ENCODE data around the gene SYT11.
"Not testable (repeated sequence)": the region's sequence is repeated elsewhere in the genome, so short reads cannot be mapped to it uniquely, and the experiment has no call there.

Gene SYT11

DNA sequence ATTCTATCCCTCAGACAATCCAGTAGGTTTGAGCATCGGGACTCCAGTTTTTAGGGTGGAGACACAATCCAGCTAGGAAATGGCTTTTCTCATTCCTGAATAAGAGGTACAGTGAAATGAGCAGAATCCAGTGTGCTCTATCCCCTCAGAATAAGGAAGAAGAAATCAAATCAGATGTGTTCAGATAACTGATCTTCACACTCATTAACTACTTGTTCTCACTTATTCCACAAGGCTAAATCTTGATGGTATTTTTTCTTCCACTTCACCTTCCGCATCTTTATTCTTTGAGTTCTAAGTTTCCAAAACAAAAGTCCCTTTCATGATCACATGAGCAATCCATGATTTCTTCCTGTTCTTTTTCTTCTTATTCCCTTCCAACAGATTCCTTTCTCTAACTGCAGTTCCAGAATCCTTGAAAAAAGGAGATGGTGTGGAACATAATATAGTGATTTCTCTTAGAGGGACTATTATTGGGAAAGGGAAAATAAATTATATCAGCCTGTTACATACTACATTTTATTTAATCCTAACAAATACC lies 1.7 kb downstream of the SYT11 start:
- DNase-seq (ENCODE audit: low read depth) = no peak

DNA sequence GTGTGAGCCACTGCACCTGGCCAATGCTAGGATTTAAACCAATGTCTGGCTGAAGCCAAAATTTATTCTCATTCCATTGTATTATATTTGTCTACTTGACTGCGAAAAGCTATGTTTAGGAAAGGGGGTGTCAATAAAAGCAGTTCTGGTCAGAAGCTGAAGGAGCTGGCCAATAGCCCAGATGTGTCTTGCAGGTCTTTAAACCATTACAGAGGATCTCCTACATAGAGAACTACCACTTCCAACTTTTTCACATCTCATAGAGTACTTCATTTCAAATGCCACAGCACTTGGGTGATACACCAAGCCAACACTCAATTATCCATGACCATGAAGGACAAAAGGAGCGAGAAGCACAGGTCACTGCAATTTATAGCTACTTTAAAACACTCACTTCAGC lies 2.5 kb downstream of the SYT11 start:
- DNase-seq (ENCODE audit: low read depth) = no peak

DNA sequence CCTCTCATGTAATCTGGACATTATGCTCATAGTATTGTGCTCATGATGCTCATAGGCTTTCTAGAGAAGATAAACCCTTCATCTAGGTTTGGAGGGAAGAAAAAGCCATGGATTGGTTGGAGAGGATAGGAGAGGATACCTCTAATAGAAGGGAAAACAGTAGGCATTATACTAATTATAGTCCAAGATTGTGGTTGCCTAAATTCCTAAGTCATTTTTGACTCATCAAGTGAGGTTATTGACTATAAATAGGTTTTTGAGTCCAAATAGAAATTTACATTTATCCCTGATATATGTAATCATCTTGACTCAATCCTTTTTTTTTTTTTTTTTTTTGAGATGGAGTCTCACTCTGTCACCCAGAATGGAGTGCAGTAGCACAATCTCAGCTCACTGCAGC lies 5.0 kb downstream of the SYT11 start:
- DNase-seq (ENCODE audit: low read depth) = no peak

DNA sequence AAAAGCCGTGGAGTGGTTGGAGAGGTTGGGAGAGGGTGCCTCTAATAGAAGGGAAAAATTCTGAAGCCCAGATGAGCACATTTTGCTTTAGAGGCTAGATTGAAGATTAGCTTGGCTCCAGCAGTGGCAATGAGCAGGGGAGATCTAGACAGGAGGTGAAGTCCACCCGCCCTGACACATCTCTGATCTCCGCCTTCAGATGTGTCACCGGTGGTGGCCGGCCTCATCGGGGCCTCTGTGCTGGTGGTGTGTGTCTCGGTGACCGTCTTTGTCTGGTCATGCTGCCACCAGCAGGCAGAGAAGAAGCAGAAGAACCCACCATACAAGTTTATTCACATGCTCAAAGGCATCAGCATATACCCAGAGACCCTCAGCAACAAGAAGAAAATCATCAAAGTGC lies 8.4 kb downstream of the SYT11 start:
- no peak for DNase-seq (ENCODE audit: low read depth)

DNA sequence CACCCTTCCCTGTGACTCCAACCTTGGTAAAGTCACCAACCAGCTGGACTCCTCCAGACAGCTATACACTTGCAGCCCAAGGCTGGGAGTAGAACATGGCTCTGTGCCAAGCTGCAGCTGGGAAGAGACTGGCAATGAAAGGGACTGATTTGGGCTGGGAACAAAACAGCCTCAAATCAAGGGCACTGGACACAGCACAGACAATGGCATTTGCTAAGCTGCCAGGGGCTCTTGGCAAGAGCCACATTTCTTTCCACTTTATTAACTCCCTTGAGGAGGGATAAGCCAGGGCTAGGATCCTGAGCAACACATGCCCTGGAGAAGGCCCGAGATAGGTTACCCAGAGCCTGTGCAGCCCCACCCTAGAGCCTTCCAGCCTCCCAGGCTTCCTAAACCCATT lies 12.0 kb downstream of the SYT11 start:
- no peak for DNase-seq (ENCODE audit: low read depth)

DNA sequence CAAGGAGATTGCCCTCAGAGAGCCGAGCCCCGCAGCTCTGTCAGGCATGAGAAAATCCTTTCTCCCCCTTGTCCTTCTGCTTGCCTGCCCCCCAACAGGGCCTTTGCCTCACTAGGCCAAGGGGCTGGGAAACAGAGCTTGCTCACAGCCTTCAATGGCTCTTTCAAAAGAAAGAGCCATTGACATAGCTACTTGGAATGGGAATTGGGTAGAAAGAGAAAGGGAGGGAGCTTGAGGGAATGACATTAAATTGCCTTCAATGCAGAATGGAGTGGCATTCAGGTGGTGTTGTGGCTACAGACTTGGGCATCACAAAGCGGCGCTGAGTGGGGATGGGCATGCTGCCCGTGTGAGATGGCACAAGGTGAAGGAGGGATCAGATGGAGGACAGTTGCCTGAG lies 13.2 kb downstream of the SYT11 start:
- no peak for DNase-seq (ENCODE audit: low read depth)

DNA sequence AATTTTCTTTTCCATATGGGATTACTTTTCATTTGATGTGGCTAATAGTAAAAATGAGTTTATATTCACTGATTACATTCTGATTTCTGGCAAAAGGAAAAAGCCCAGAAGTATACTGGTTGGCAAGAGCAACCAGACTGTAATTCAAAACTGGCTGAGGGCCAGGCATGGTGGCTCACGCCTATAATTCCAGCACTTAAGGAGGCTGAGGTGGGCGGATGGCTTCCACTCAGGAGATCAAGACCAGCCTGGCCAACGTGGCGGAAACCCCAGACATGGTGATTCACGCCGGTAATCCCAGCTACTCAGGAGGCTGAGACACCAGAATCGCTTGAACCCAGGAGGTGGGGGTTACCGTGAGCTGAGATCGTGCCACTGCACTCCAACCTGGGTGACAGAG lies 14.5 kb downstream of the SYT11 start:
- DNase-seq (ENCODE audit: low read depth) = no peak

DNA sequence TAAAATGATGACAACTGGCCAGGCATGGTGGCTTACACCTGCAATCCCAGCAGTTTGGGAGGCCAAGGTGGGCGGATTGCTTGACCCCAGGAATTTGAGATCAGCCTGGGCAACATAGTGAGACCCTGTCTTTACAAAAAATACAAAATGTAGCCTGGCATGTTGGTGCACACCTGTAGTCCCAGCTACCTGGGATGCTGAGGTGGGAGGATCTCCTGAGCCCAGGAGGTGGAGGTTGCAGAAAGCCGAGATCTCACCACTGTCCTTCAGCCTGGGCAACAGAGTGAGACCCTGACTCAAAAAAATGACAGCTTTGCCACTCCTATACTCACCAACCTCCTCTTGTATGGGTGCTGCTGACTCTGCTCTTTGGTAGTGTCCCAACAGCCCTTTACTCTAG lies 18.6 kb downstream of the SYT11 start:
- no peak for DNase-seq (ENCODE audit: low read depth)

DNA sequence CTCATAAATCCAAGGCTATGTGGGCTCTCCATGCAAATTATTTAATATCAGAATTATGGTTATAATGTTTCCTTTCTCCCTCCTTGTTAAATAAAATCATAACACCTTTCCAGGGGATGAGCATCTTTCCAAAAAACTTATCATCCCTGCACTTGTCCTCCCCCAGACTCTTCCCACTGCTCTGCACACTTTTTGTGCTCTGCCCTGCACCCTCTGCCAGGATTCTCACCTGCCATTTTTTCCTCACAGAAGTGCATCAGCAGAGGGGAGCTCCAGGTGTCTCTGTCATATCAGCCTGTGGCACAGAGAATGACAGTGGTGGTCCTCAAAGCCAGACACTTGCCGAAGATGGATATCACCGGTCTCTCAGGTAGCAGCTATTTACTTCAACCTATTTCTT lies 20.9 kb downstream of the SYT11 start:
- DNase-seq (ENCODE audit: low read depth) = no peak

DNA sequence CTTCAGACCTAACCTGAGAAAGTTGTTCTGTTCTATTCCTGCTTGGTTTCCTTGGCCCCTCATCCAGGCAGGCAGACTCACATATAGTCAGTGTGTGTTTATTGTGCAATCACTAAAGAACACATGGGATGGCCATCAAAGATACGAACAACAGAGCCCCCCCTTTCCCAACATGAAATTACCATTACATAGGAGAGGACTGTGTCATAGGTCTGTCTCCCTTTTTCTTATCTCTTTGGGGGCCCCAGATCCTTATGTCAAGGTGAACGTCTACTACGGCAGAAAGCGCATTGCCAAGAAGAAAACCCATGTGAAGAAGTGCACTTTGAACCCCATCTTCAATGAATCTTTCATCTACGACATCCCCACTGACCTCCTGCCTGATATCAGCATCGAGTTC lies 21.6 kb downstream of the SYT11 start:
- DNase-seq (ENCODE audit: low read depth) = no peak

DNA sequence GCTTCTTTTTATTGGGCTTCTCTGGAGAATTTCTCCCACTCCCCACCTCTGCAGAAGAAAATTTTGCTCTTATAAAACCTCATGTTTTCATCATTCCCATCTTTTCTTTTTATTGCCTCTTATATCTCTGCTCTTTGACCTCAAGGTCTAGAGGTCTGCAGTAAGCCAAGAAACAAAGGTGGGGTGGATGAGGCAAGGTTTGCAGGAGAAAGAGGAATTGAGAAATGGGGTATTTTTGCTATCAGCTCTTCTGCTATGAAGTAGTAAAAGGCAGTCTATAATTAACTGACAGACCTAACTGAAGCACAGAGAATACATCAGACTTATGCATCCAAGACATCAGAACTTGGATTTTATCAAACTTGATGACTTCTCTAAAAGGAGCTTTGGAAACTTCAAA lies 22.9 kb downstream of the SYT11 start:
- no peak for DNase-seq (ENCODE audit: low read depth)

DNA sequence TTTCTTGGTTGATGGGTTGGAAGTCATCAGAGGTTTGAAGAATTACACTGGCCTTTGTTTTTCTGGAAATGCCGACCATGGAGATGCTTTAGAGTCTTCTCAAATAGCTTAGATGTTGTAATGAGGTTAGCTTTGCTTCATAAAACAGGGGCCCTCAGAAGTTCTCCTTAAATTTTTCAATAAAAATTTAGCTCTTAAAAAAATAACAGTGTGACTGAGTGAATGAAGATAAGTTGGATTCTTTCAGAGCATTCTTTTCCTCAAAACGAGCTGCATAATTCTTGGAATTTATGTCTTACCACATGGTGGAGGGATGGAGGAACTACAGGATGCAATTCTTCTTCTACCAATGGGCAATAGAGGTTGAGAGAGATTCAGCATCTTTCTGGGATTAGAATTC lies 23.4 kb downstream of the SYT11 start:
- no peak for DNase-seq (ENCODE audit: low read depth)

DNA sequence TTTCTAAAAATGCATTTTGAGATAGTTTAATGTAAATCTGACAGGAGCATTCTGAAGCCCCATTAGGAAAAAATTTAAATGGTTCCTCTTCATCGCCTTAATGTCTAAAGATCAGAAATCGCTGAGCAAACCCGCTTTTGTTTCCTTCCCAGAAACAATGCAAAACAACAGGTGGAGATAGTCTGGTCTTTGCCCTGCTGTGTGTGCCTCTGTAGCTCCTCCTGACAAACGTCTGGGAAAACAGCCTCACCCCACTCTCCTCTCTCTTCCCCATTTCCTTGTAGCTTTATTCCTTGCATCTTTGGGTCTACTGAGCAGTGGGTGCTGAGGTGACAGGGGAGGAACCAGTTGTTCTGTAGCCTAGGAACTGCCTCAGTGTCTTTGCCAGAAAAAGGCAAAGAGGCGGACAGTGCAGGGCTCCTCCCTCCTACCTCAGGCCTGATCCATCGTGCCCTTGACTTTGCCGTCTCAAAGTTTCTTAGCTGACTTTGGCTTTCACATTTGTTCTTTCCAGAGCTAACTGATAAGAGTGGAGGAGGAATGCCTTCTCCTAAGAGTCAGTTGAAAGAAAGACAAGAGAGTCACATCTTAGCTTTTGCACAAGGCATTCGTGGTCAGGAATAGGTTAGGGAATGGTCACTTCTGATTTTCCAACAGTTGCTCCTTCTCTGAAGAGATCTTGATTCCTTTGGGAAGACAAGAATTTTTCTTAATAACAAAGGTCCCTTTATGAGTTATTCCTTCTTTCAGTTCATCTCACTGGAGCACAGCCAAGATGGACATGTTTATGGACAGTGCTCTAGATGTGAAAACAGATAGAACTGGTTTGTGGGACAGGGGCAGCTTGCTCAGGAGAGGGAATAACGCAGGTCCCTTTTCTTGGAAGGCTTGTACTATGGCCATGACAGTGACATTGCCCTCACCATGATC lies 24.9 kb downstream of the SYT11 start:
- DNase-seq (ENCODE audit: low read depth) = no peak

DNA sequence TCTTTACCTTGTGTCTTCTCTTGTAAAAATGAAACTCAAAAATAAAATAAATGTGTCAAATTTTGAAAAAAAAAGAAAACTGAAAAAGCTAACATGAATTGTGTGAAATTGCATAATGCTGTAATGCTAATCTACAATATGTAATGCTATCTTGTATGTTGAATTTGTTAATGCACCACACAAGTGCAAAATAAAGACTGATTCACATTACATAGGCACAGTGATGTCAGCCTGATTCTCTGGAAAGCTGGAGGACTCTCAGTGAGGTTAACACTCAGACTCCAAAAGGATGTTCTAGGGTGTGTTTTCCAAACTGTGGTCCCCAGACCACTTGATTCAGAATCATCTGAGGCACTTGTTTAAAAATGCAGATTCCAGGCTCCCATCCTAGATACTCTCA lies 25.6 kb downstream of the SYT11 start:
- no peak for DNase-seq (ENCODE audit: low read depth)

DNA sequence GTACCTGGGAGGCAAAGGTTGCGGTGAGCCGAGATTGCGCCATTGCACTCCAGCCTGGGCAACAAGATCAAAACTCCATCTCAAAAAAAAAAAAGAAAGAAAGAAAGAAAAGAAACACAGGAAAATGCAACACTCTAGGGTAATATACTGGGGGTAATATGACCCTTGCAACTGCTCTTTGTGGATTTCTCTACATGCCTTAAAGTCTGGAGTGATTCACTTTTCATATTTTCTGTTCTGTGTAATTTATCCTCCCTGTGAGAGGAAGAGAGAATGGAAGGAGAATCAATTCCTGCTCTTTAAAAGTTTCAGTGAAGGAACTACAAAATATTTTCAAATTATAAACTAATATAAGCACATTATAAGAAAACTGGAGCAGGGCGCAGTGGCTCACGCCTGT lies 29.1 kb downstream of the SYT11 start:
- DNase-seq (ENCODE audit: low read depth) = no peak

DNA sequence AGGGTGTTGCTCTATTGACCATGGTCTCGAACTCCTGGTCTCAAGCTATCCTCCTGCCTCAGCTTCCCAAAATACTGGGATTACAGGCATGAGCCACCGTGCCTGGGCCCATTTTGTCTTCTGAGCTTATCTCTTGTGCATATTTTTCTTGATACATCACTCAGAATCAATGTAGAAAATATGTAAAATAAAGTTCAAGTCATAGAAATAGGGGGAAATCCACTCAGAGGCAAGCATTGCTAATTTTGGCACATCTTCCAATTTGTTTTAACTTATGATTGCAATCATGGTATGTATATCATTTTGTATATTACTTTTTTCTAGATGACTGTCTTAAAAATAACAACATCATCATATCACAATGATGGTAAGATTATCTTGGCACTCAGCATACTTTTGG lies 30.2 kb downstream of the SYT11 start:
- DNase-seq (ENCODE audit: low read depth) = no peak

DNA sequence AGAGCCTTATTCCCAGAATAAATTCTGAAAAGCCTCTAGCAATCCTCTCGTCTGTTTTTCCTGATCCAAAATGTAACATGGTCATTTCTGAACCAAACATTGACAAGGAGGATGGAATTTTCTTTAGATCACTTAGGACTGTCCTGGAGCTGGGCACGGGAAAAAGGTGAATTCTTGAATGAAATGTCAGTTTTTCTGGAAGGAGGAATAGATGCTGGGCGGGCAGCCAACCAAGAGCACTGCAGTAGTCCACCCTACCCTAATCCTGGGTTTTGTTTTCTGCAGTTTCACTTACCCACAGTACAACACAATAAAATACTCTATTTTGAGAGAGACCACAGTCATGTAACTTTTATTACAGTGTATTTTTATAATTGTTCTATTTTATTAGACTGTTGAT lies 30.9 kb downstream of the SYT11 start:
- no peak for DNase-seq (ENCODE audit: low read depth)

DNA sequence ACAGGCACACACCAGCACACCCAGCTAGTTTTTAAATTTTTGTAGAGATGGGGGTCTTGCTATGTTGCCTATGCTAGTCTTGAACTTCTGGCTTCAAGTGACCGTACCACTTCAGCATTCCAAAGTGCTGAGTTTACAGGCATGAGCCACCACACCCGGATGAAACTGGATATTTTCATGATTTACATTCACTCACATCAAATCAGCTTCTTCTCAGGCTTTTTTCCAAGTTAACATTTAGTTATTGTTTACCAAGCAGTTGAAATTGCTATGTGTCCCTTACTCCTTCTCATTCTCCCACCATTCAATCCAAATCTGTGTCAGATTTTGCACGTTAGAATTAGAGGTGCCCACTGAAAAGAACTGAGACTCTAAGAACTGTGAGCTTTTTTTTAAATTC lies 33.4 kb downstream of the SYT11 start:
- no peak for DNase-seq (ENCODE audit: low read depth)

DNA sequence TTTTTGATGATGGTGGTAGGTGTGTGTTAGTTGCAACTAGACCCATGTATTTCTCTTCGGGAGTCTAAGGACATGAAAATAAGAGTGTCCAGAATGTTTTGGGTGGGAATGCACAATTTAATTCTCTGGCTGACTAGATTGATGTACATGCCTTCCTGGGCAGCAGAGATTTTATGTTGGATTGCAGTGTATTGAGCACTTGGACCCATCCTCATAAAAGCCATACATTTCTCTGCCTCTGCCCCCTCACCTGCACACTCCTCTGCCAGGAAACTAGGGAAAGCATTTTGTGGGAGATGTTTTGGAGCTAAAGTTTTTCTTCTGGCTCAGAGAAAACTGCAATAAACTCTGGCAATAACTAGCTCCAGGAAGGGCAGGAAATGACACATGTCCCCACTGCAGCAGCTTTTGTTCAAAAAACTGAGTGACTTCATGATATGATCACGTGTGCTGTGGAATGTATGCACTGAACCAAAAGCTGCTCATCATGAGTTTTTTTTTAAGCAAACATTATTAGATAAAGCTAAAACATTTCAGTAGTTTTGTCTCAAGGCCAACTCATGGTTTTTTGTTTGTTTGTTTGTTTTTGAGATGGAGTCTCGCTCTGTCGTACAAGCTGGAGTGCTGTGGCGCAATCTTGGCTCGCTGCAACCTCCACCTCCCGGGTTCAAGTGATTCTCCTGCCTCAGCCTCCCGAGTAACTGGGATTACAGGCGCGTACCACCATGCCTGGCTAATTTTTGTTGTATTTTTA lies 34.2 kb downstream of the SYT11 start:
- DNase-seq (ENCODE audit: low read depth) = no peak

DNA sequence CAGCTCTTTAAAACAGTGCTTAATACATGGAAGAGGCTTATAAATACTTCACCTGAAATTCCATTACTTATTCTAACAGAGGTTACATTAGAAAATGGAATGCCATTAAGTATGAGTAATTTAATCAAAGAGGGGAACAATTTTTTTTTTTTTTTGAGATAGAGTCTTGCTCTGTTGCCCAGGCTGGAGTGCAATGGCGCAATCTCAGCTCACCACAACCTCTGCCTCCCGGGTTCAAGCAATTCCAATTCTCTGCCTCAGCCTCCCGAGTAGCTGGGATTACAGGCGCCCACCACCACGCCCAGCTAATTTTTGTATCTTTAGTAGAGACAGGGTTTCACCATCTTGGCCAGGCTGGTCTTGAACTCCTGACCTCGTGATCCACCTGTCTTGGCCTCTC lies 36.2 kb downstream of the SYT11 start:
- DNase-seq (ENCODE audit: low read depth) = not testable (repeated sequence)

DNA sequence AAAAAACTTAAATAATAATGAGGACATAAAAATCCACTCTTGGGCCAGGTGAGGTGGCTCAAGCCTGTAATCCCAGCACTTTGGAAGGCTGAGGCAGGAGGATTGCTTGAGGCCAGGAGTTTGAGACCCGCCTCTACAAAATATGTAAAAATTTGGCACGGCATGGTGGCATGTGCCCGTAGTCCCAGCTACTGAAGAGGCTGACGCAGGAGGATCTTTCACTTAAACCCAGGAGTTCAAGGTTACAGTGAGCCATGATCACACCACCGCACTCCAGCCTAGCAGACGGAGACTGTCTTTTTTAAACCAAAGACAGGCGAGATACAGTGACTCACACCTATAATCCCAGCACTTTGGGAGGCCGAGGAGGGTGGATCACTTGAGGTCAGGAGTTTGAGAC lies 37.1 kb downstream of the SYT11 start:
- not testable (repeated sequence) for DNase-seq (ENCODE audit: low read depth)

DNA sequence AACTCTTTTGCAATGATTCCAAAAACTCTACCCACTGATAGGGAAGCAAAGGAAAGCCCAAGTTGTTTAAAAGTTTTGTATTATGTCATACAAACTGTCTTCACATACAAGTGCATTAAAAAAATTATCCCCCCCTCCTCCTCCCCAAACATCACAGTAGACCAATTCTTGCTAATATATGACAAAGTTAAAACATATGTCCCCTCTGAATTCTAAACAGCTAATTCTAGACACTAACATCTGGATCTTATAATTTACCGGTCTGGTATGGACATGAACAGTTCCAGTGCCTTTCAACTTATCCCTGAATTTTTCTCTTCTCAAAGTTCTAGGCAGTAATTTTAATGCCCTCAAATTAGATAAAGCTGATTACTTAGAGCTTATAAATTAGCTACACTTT lies 38.4 kb downstream of the SYT11 start:
- DNase-seq (ENCODE audit: low read depth) = no peak

DNA sequence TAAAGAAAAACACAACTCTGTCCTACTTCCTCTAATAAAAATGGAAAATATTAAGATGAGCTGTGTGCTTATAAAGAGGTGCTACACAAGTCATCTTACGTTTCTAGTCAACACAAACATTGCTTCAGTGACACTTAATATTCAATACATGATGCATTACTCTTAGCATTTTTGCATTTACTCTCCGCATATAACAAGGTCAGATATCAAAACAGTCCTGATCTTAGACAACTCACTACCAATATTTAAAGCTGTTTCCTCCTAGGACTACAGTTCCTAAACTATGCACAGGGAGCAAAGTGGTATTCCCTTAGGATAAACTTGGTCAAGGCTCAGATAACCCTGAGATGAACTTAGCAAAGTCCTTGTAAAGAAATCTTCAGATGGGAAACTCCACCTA lies 39.5 kb downstream of the SYT11 start:
- no peak for DNase-seq (ENCODE audit: low read depth)

All from stimulated activated CD8-positive, alpha-beta memory T cell treated with anti-CD3 and anti-CD28 coated beads, Interleukin-7, amount 100 ng/mL, for 24 hours (primary cell).